Mucosa of rectum (tissue), 2 donors: ENCODE results near the gene HES6.

Experiments
- H3K27ac ChIP-seq, 2 donors: one replicate each; pipeline ENCODE4 v1.7.0; 2013; ENCODE audit warnings: inconsistent platforms in 2 of 2, low read depth in 2 of 2, low read length in 2 of 2
- H3K27me3 ChIP-seq, 2 donors: one replicate each; pipeline ENCODE4 v1.7.0; 2013; ENCODE audit warnings: low read length in 2 of 2; ENCODE audit not compliant: control insufficient read depth in 2 of 2, insufficient read depth in 2 of 2
- H3K36me3 ChIP-seq, 2 donors: one replicate each; pipeline ENCODE4 v1.7.0; 2013; ENCODE audit warnings: low read length in 2 of 2; ENCODE audit not compliant: control insufficient read depth in 2 of 2, insufficient read depth in 2 of 2
- H3K4me1 ChIP-seq, 2 donors: one replicate each; pipeline ENCODE4 v1.7.0; 2013; ENCODE audit warnings: low read length in 2 of 2, mild to moderate bottlenecking in 1 of 2; ENCODE audit not compliant: control insufficient read depth in 2 of 2, insufficient read depth in 2 of 2
- H3K4me3 ChIP-seq, 2 donors: one replicate each; pipeline ENCODE4 v1.7.0; 2013; ENCODE audit warnings: low read length in 2 of 2
- H3K9ac ChIP-seq, 2 donors: one replicate each; pipeline ENCODE4 v1.7.0; 2013; ENCODE audit warnings: low read length in 2 of 2, low read depth in 1 of 2, mild to moderate bottlenecking in 1 of 2
- H3K9me3 ChIP-seq, 2 donors: one replicate each; pipeline ENCODE4 v1.7.0; 2013; ENCODE audit warnings: low read length in 2 of 2; ENCODE audit not compliant: control insufficient read depth in 2 of 2
- donor health status: healthy.
- donor health status: Normal muscosa, but diverticular disease.

HES6 gene

GRCh38 chr2:238235331-238235732 lies 4.5 kb downstream of the HES6 start:
- Histone ChIP-seq H3K27ac (no peak overlapping the region), H3K4me3 (no peak overlapping the region), H3K9me3 (no peaks in the 10 kb centered on the region), H3K36me3 (no peaks in the 10 kb centered on the region), H3K9ac (no peak overlapping the region), H3K27me3 (peaks cover 0 to 3% of the 10 kb centered on the region in 2 donors), H3K4me1 (peaks cover 3% of the 10 kb centered on the region in 2 donors)

GRCh38 chr2:238233625-238234024 lies 6.2 kb downstream of the HES6 start:
- H3K4me3 ChIP-seq = no peak overlapping the region
- no peaks in the 10 kb centered on the region for H3K9me3 ChIP-seq

GRCh38 chr2:238231809-238232208 lies 8.0 kb downstream of the HES6 start:
- no peaks in the 10 kb centered on the region for H3K36me3 ChIP-seq
- H3K4me1 ChIP-seq = peaks cover 0 to 14% of the 10 kb centered on the region in 2 donors
- H3K27me3 ChIP-seq = no peaks in the 10 kb centered on the region
- H3K4me3 ChIP-seq = no peak overlapping the region
- H3K27ac ChIP-seq = no peak overlapping the region
- H3K9ac ChIP-seq = no peak overlapping the region
- no peaks in the 10 kb centered on the region for H3K9me3 ChIP-seq

More at GRCh38 chr2:238233625-238234024, 6.2 kb downstream of the HES6 start:
- no peak overlapping the region for H3K9ac ChIP-seq
- H3K4me1 ChIP-seq = peaks cover 0 to 7% of the 10 kb centered on the region in 2 donors
- no peak overlapping the region for H3K27ac ChIP-seq
- peaks cover 0 to 3% of the 10 kb centered on the region in 2 donors for H3K27me3 ChIP-seq
- H3K36me3 ChIP-seq = no peaks in the 10 kb centered on the region

GRCh38 chr2:238231251-238231793 lies 8.5 kb downstream of the HES6 start:
- peaks cover 0 to 14% of the 10 kb centered on the region in 2 donors for H3K4me1 ChIP-seq
- H3K36me3 ChIP-seq = no peaks in the 10 kb centered on the region
- H3K27me3 ChIP-seq = no peaks in the 10 kb centered on the region
- H3K9ac ChIP-seq = no peak overlapping the region
- no peak overlapping the region for H3K27ac ChIP-seq
- H3K4me3 ChIP-seq = peak overlapping the region; percentile 27 to 67
- H3K9me3 ChIP-seq = no peaks in the 10 kb centered on the region

- Histone ChIP-seq H3K4me1 (peaks cover 0 to 14% of the 10 kb centered on the region in 2 donors), H3K9me3 (no peaks in the 10 kb centered on the region), H3K36me3 (no peaks in the 10 kb centered on the region), H3K9ac (no peak overlapping the region), H3K27ac (no peak overlapping the region), H3K27me3 (no peaks in the 10 kb centered on the region), H3K4me3 (no peak overlapping the region)
These were observed 9.1 kb downstream of the HES6 start for GRCh38 chr2:238230699-238231098.

- H3K9me3 ChIP-seq = no peaks in the 10 kb centered on the region
- no peak overlapping the region for H3K9ac ChIP-seq
- H3K36me3 ChIP-seq = no peaks in the 10 kb centered on the region
- no peak overlapping the region for H3K4me3 ChIP-seq
- H3K27ac ChIP-seq = peak overlapping the region; percentile 24 to 39
- no peaks in the 10 kb centered on the region for H3K27me3 ChIP-seq
- H3K4me1 ChIP-seq = peaks cover 0 to 14% of the 10 kb centered on the region in 2 donors
These were observed 11.1 kb downstream of the HES6 start for GRCh38 chr2:238228700-238229099.

- H3K4me1 ChIP-seq = peaks cover 0 to 14% of the 10 kb centered on the region in 2 donors
These were observed 12.2 kb downstream of the HES6 start for GRCh38 chr2:238227587-238228032.

GRCh38 chr2:238226698-238227586 lies 12.9 kb downstream of the HES6 start:
- no peaks in the 10 kb centered on the region for H3K36me3 ChIP-seq
- H3K4me1 ChIP-seq = peaks cover 0 to 14% of the 10 kb centered on the region in 2 donors
- H3K9me3 ChIP-seq = no peaks in the 10 kb centered on the region
- no peaks in the 10 kb centered on the region for H3K27me3 ChIP-seq
- no peak overlapping the region for H3K9ac ChIP-seq
- no peak overlapping the region for H3K4me3 ChIP-seq
- H3K27ac ChIP-seq = no peak overlapping the region

More at GRCh38 chr2:238227587-238228032, 12.2 kb downstream of the HES6 start:
- no peaks in the 10 kb centered on the region for H3K36me3 ChIP-seq
- H3K9me3 ChIP-seq = no peaks in the 10 kb centered on the region
- H3K9ac ChIP-seq = no peak overlapping the region
- no peak overlapping the region for H3K27ac ChIP-seq
- H3K27me3 ChIP-seq = no peaks in the 10 kb centered on the region
- H3K4me3 ChIP-seq = no peak overlapping the region

- peaks cover 0 to 14% of the 10 kb centered on the region in 2 donors for H3K4me1 ChIP-seq
- H3K36me3 ChIP-seq = no peaks in the 10 kb centered on the region
- no peak overlapping the region for H3K4me3 ChIP-seq
- H3K9ac ChIP-seq = no peak overlapping the region
- no peaks in the 10 kb centered on the region for H3K27me3 ChIP-seq
- no peaks in the 10 kb centered on the region for H3K9me3 ChIP-seq
- no peak overlapping the region for H3K27ac ChIP-seq
These were observed 13.7 kb downstream of the HES6 start for GRCh38 chr2:238225911-238226697.

- H3K36me3 ChIP-seq = no peaks in the 10 kb centered on the region
- no peak overlapping the region for H3K9ac ChIP-seq
- peaks cover 0 to 14% of the 10 kb centered on the region in 2 donors for H3K4me1 ChIP-seq
- no peak overlapping the region for H3K27ac ChIP-seq
- no peaks in the 10 kb centered on the region for H3K27me3 ChIP-seq
- no peak overlapping the region for H3K4me3 ChIP-seq
- H3K9me3 ChIP-seq = no peaks in the 10 kb centered on the region
These were observed 14.7 kb downstream of the HES6 start for GRCh38 chr2:238225121-238225520.
